GM12872 (cell line): ENCODE results near the gene ARAF.

ENCODE experiments used
- CTCF ChIP-seq: IDR thresholded peaks from 3 replicates; pipeline ENCODE4 v1.5.1; 2011; ENCODE audit warnings: low read depth, mild to moderate bottlenecking, low read length, moderate library complexity; ENCODE audit not compliant: insufficient read depth

The ARAF gene

GRCh38 chrX:47576021-47576898, 15.3 kb downstream of the ARAF start:
- no peak for TF ChIP-seq CTCF

GRCh38 chrX:47577424-47577823, 16.4 kb downstream of the ARAF start:
- no peak for TF ChIP-seq CTCF

GRCh38 chrX:47577901-47578300, 16.9 kb downstream of the ARAF start:
- TF ChIP-seq CTCF = no peak

- TF ChIP-seq CTCF = no peak
Measured at GRCh38 chrX:47578692-47579091, 17.7 kb downstream of the ARAF start.

GRCh38 chrX:47579537-47579936, 18.5 kb downstream of the ARAF start:
- TF ChIP-seq CTCF = no peak

GRCh38 chrX:47581731-47582647, 21.0 kb downstream of the ARAF start, which contains the start of gene TIMP1:
TIMP1 (plus strand) TSS chrX:47582436; CDS start chrX:47583416, 980 bp downstream.
- TF ChIP-seq CTCF = no peak

- no peak for TF ChIP-seq CTCF
Measured at GRCh38 chrX:47583240-47583861, 22.3 kb downstream of the ARAF start.
